Measurements from ENCODE around the gene UCN3. TPM values are rescaled to one million over a fixed set of nuclear protein-coding genes. Genes with fewer than 3 reads are reported as not detected.

The UCN3 gene
- total RNA-seq, 6 experiments from 2014 or later: not detected

DNA sequence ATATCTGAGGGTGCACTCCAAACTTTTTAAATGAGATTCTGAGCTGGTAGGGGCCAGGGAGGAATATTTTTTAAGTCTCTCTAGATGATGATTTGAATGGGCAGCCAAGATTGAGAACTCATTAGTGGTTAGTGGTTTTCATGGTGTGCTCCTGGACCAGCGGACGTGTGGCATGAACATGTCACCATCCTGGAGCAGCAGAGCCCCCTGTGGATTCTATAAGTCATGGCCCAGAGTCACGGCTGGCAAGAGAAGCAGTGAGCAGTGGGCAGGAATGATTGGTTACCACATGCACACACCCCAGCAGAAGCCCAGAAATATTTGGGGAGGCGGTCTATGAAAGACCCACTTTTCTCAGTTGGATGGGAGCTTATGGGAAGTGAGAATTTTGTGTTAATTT is 21.2 kb upstream of the UCN3 start:
- DNase-seq: no peak
- H3K27ac Mint-ChIP-seq: no peak overlapping the region
- no peaks in the 10 kb centered on the region for H3K4me1 Mint-ChIP-seq (ENCODE audit: low read depth)
- peaks cover 15% of the 10 kb centered on the region for H3K27me3 Mint-ChIP-seq (ENCODE audit: insufficient read depth)
- H3K9me3 Mint-ChIP-seq: no peaks in the 10 kb centered on the region
- H3K36me3 Mint-ChIP-seq (ENCODE audit: low read depth): no peaks in the 10 kb centered on the region
- TF ChIP-seq, protein P1, sequence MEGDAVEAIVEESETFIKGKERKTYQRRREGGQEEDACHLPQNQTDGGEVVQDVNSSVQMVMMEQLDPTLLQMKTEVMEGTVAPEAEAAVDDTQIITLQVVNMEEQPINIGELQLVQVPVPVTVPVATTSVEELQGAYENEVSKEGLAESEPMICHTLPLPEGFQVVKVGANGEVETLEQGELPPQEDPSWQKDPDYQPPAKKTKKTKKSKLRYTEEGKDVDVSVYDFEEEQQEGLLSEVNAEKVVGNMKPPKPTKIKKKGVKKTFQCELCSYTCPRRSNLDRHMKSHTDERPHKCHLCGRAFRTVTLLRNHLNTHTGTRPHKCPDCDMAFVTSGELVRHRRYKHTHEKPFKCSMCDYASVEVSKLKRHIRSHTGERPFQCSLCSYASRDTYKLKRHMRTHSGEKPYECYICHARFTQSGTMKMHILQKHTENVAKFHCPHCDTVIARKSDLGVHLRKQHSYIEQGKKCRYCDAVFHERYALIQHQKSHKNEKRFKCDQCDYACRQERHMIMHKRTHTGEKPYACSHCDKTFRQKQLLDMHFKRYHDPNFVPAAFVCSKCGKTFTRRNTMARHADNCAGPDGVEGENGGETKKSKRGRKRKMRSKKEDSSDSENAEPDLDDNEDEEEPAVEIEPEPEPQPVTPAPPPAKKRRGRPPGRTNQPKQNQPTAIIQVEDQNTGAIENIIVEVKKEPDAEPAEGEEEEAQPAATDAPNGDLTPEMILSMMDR (IDR thresholded peaks at IDR 0.05): no peak
- H3K4me3 Mint-ChIP-seq: no peak overlapping the region

DNA sequence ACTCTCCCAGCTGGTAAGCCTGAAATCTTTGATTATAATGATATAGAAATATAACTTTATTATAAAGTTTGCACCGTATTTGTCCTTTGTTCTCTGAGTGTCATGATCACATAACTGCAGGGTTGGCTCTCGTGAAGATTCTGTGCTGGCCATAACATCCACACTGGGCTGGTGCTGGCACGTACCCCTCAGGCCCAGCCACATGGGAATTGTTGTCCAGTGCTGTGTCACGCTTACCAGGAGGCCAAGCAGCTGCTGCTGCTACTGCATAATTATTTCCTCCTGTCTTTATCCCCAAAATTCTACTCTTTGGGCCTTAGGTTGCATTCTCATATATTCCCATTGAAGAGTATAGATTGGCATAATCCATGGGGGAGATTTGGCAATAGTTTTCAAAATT is 20.8 kb upstream of the UCN3 start:
- Mint-ChIP-seq H3K27ac (no peak overlapping the region), H3K9me3 (no peaks in the 10 kb centered on the region), H3K36me3 (ENCODE audit: low read depth) (no peaks in the 10 kb centered on the region), H3K4me1 (ENCODE audit: low read depth) (no peaks in the 10 kb centered on the region), H3K27me3 (ENCODE audit: insufficient read depth) (peaks cover 15% of the 10 kb centered on the region), H3K4me3 (no peak overlapping the region)
- DNase-seq: no peak
- TF ChIP-seq, protein P1 (IDR thresholded peaks at IDR 0.05): no peak

DNA sequence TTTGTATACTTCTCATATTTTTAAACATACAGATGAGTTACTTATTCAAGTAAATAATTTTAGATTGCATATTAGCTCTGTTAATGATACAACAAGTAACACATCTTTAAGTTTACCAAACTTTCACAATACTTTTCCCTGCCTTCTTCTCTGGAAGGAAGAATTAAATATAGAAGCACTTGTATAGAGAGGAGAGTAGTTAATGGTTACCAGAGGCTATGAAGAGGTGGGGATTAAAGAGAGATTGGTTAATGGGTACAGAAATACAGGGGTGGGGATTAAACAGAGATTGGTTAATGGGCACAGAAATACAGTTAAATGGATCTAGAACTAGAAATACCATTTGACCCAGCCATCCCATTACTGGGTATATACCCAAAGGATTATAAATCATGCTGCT is 20.0 kb upstream of the UCN3 start:
- H3K4me1 Mint-ChIP-seq (ENCODE audit: low read depth): no peaks in the 10 kb centered on the region
- H3K36me3 Mint-ChIP-seq (ENCODE audit: low read depth): no peaks in the 10 kb centered on the region
- TF ChIP-seq, protein P1 (IDR thresholded peaks at IDR 0.05): no peak
- H3K9me3 Mint-ChIP-seq: no peaks in the 10 kb centered on the region
- H3K27me3 Mint-ChIP-seq (ENCODE audit: insufficient read depth): peaks cover 13% of the 10 kb centered on the region; the same call in 1 of the 2 replicates
- no peak for DNase-seq
- no peak overlapping the region for H3K27ac Mint-ChIP-seq
- no peak overlapping the region for H3K4me3 Mint-ChIP-seq

DNA sequence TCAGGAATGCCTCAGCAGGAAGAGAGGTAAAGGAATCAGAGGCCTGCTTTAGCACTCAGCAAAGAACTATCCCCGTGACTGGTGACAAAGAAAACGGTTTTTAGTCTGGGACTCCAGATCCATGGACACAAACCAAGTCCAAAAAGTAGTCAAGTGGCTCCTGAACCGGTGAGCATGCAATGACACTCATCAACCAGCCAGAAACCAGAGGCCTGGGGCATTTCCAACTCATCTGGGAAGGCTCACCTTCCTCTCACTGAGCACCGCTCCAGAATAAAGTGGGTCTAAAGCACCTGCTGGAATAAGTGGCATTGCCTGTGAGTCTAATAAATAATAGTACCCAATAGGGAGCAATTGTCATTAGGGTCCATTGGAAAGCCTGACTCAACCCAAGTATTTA is 17.9 kb upstream of the UCN3 start:
- Mint-ChIP-seq H3K27me3 (ENCODE audit: insufficient read depth) (peaks cover 19% of the 10 kb centered on the region; the same call in 1 of the 2 replicates), H3K27ac (no peak overlapping the region), H3K9me3 (no peaks in the 10 kb centered on the region), H3K4me3 (no peak overlapping the region), H3K4me1 (ENCODE audit: low read depth) (no peaks in the 10 kb centered on the region), H3K36me3 (ENCODE audit: low read depth) (no peaks in the 10 kb centered on the region)
- no peak for DNase-seq
- TF ChIP-seq, protein P1 (IDR thresholded peaks at IDR 0.05): no peak

DNA sequence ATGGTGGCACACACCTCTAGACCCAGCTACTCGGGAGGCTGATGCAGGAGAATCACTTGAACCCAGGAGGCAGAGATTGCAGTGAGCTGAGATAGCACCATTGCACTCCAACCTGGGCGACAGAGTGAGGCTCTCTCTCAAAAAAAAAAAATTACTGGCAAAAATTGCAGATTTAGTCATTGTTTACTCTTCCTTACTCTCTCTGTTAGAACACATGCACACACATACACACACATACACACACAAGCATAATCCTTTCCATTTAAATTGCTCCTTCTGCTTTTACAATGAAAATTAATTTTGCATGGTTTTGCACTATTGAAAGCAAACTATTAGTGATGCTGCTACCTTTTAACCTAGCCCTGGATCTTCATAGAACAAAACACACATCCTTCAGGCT is 15.4 kb upstream of the UCN3 start:
- no peaks in the 10 kb centered on the region for H3K4me1 Mint-ChIP-seq (ENCODE audit: low read depth)
- no peaks in the 10 kb centered on the region for H3K36me3 Mint-ChIP-seq (ENCODE audit: low read depth)
- H3K27ac Mint-ChIP-seq: no peak overlapping the region
- DNase-seq: no peak
- TF ChIP-seq, protein P1 (IDR thresholded peaks at IDR 0.05): no peak
- peaks cover 18% of the 10 kb centered on the region; the same call in 1 of the 2 replicates for H3K27me3 Mint-ChIP-seq (ENCODE audit: insufficient read depth)
- H3K4me3 Mint-ChIP-seq: no peak overlapping the region
- H3K9me3 Mint-ChIP-seq: no peaks in the 10 kb centered on the region

DNA sequence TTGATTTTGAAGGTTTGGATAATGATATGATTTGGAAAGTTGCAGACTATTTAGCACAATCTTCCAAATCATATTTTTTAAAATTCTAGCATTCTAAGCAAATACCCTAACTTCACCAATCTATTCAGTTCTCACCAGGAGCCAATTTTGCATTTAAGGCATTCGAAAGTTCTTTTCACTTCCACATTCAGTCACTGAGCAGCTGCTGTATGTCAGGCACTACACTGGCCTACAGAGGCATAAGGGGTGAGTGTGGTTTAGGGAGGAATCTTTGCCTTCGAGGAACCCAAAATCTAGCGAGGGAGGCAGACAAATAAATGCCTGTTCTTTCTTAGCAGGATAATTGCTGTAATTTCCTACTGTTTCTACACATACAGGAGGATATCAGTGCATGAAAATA is 10.7 kb upstream of the UCN3 start:
- Mint-ChIP-seq H3K27me3 (ENCODE audit: insufficient read depth) (peaks cover 24% of the 10 kb centered on the region; the same call in 1 of the 2 replicates), H3K4me1 (ENCODE audit: low read depth) (peaks cover 10% of the 10 kb centered on the region; the same call in 1 of the 2 replicates), H3K4me3 (no peak overlapping the region), H3K27ac (no peak overlapping the region), H3K36me3 (ENCODE audit: low read depth) (no peaks in the 10 kb centered on the region), H3K9me3 (no peaks in the 10 kb centered on the region)
- TF ChIP-seq, protein P1 (IDR thresholded peaks at IDR 0.05): no peak
- no peak for DNase-seq
